Heart right ventricle (tissue), 16 donors: Measurements from ENCODE around the gene CHPF2. TPM values are rescaled to one million over a fixed set of nuclear protein-coding genes. Genes with fewer than 3 reads are reported as not detected.

Experiments used
- ATAC-seq, 8 donors: fragments of 200-7000 bp; cut with Tn5 transposase; one replicate each; pipeline ENCODE4 v1.9.1; 2020; ENCODE audit warnings: mild to moderate bottlenecking in 8 of 8, moderate library complexity in 8 of 8, moderate number of reproducible peaks in 1 of 8
- DNase-seq, 2 donors: peaks; one replicate each; pipeline ENCODE4 v3.0.0-alpha.2; 2020
- H3K27ac ChIP-seq, 10 donors: fragments of 200-600 bp; sonication (generic) in 2 of 10; one replicate each; pipeline versions ENCODE4 v1.5.0 to v1.8.0; 2020 to 2022; ENCODE audit warnings: mild to moderate bottlenecking in 3 of 10
- H3K27me3 ChIP-seq, 7 donors: fragments of 200-600 bp; one replicate each; pipeline ENCODE4 v1.8.0; 2021 to 2022; ENCODE audit warnings: mild to moderate bottlenecking in 2 of 7
- H3K36me3 ChIP-seq, 9 donors: fragments of 200-600 bp; sonication (generic) in 1 of 9; one replicate each; pipeline versions ENCODE4 v1.5.0 to v1.8.0; 2020 to 2022; ENCODE audit warnings: mild to moderate bottlenecking in 2 of 9
- H3K4me1 ChIP-seq, 9 donors: fragments of 200-600 bp; sonication (generic) in 1 of 9; one replicate each; pipeline versions ENCODE4 v1.5.0 to v1.8.0; 2020 to 2022; ENCODE audit warnings: mild to moderate bottlenecking in 4 of 9
- H3K4me3 ChIP-seq, 10 donors: fragments of 200-600 bp; sonication (generic) in 2 of 10; one replicate each; pipeline versions ENCODE4 v1.5.0 to v1.8.0; 2020 to 2022; ENCODE audit warnings: mild to moderate bottlenecking in 7 of 10, moderate library complexity in 2 of 10
- H3K9me3 ChIP-seq, 11 donors: fragments of 200-600 bp in 10 of 11; sonication (generic) in 2 of 11; one replicate each; pipeline versions ENCODE4 v1.5.0 to v1.8.0; 2013 to 2022; ENCODE audit warnings: mild to moderate bottlenecking in 2 of 11, control low read depth in 1 of 11, moderate library complexity in 1 of 11
- CTCF ChIP-seq, 9 donors: fragments of 200-600 bp; sonication (generic) in 2 of 9; IDR thresholded peaks; one replicate each; pipeline versions ENCODE4 v1.5.0 to v1.8.0; 2021 to 2022; ENCODE audit warnings: antibody characterized with exemption in 9 of 9, mild to moderate bottlenecking in 5 of 9, moderate library complexity in 1 of 9
- WGBS, 2 donors: extraction: QIAGEN DNeasy Blood & Tissue Kit; methylation state at CpG; one replicate each; pipeline ENCODE4 v1.1.7; 2013; ENCODE audit warnings: inconsistent platforms in 1 of 2; 5-methylcytosine and 5-hydroxymethylcytosine counted together
- intact Hi-C, 10 donors: fragments of 100-400 bp; cut with DNase I; formaldehyde crosslinking; loops; one replicate each; pipeline versions ENCODE4 v1.11.1 to v1.14.2; 2022
- polyA plus RNA-seq, 2 donors: library from polyadenylated mRNA; stranded (reverse); fragments of 200-250 nt; gene quantifications; one replicate each; pipeline ENCODE4 v1.2.3, GENCODE V29; 2013
- total RNA-seq, 10 donors: library from RNA; stranded (reverse); fragmentation: NEBNext Ultra II Directional in 3 of 10; extraction: Animal tissue kit (Norgen Biotek cat#: 25700) in 3 of 10; gene quantifications; one replicate each; pipeline versions ENCODE4 v1.2.1 to v1.2.4, GENCODE V29; 2021 to 2023
- donor health status: Arrhythmogenic right ventricular cardiomyopathy.
- donor health status: ischemic (EF 13 %, LVEDD 7.1; RV severe dilation, severe dysfunction).
- donor health status: healthy with polysubstance abuse.
- donor health status: DM: no; HTN: yes; CAD: no.
- donor health status: DM: no; HTN: no; CAD: no.
- donor health status: ischemic (EF 25% LVEDD 6.9; RV normal size, moderate dysfunction).
- donor health status: ischemic (EF 25% LVEDD 5.7; RV mildly dilated, moderate dysfunction).
- donor health status: healthy.
- donor health status: DM: yes; HTN: yes; CAD: no.
- donor health status: Ischemic cardiomyopathy.
- donor health status: ischemic (EF 35%, LVEDD 5.7; RV mildly dilated, moderate dysfunction).
- donor health status: nonischemic (EF 11% LVEDD 7.7; RV severe dilation, severe dysfunction).
- donor health status: DM: yes; HTN: yes; CAD: no.
- donor health status: PGD.
- donor health status: ischemic (EF 29% LVEDD 5.4; RV normal size, mild dysfunction).
- donor health status: nonischemic (EF 23%, LVEDD 6.1; RV moderate dilation, normal function).

The CHPF2 gene
- total and polyA plus RNA-seq, 12 donors: 12.1 to 22.4 (median 18.5) TPM

GRCh38 chr7:151207315-151207714, 25.0 kb upstream of the CHPF2 start:
- no peak for TF ChIP-seq CTCF (IDR thresholded peaks at IDR 0.05)

GRCh38 chr7:151207804-151208203, 24.5 kb upstream of the CHPF2 start:
- H3K4me1 ChIP-seq: no peaks in the 10 kb centered on the region
- WGBS, 2 donors: 84 to 85% methylated on average over 12 of the region's 12 CpGs
- peaks cover 10 to 29% (median 14%) of the 10 kb centered on the region in 7 donors for H3K27me3 ChIP-seq
- H3K4me3 ChIP-seq: no peak overlapping the region
- H3K36me3 ChIP-seq: peaks cover 0 to 12% (median 0%) of the 10 kb centered on the region in 9 donors
- H3K27ac ChIP-seq: no peak overlapping the region
- DNase-seq (no peak), ATAC-seq (no peak)
- intact Hi-C loops: no loop called here
- no peaks in the 10 kb centered on the region for H3K9me3 ChIP-seq
- no peak for TF ChIP-seq CTCF (IDR thresholded peaks at IDR 0.05)

More at GRCh38 chr7:151207315-151207714, 25.0 kb upstream of the CHPF2 start:
- WGBS, 2 donors: 66 to 73% methylated on average over 9 of the region's 9 CpGs
- no peak for ATAC-seq
- DNase-seq: no peak
- H3K27me3 ChIP-seq: peaks cover 10 to 30% (median 14%) of the 10 kb centered on the region in 7 donors
- no peaks in the 10 kb centered on the region for H3K9me3 ChIP-seq
- intact Hi-C loops: no loop called here
- no peak overlapping the region for H3K27ac ChIP-seq
- H3K36me3 ChIP-seq: peaks cover 0 to 7% (median 0%) of the 10 kb centered on the region in 9 donors
- no peaks in the 10 kb centered on the region for H3K4me1 ChIP-seq
- H3K4me3 ChIP-seq: no peak overlapping the region

GRCh38 chr7:151208253-151208862, 23.9 kb upstream of the CHPF2 start:
- WGBS, 2 donors: 69 to 71% methylated on average over 9 of the region's 9 CpGs
- no peaks in the 10 kb centered on the region for H3K9me3 ChIP-seq
- peaks cover 10 to 23% (median 14%) of the 10 kb centered on the region in 7 donors for H3K27me3 ChIP-seq
- no peaks in the 10 kb centered on the region for H3K4me1 ChIP-seq
- TF ChIP-seq CTCF (IDR thresholded peaks at IDR 0.05): no peak
- DNase-seq (no peak), ATAC-seq (no peak)
- no peak overlapping the region for H3K27ac ChIP-seq
- no peak overlapping the region for H3K4me3 ChIP-seq
- peaks cover 0 to 18% (median 0%) of the 10 kb centered on the region in 9 donors for H3K36me3 ChIP-seq
- intact Hi-C loops: no loop called here

- Histone ChIP-seq H3K9me3 (no peaks in the 10 kb centered on the region), H3K4me1 (no peaks in the 10 kb centered on the region), H3K27me3 (peaks cover 3 to 12% (median 9%) of the 10 kb centered on the region in 7 donors), H3K36me3 (peaks cover 0 to 30% (median 4%) of the 10 kb centered on the region in 9 donors), H3K27ac (no peak overlapping the region), H3K4me3 (no peak overlapping the region)
- DNase-seq: no peak
- intact Hi-C loops: no loop called here
- 82 to 87% methylated on average over 6 of the region's 6 CpGs for WGBS, 2 donors
- no peak for ATAC-seq
- no peak for TF ChIP-seq CTCF (IDR thresholded peaks at IDR 0.05)
Measured at GRCh38 chr7:151209588-151209987, 22.7 kb upstream of the CHPF2 start.
